GM12864 (cell line): Measurements from ENCODE around the gene RTN4R.

Experiments
- DNase-seq: peaks from one replicate; pipeline ENCODE4 v3.0.0-alpha.2; 2011; ENCODE audit warnings: low read depth
- H3K4me3 ChIP-seq: 2 replicates; pipeline ENCODE4 v1.5.1; 2011; ENCODE audit warnings: mild to moderate bottlenecking, low read depth, low read length, control low read depth
- CTCF ChIP-seq: IDR thresholded peaks from 2 replicates; pipeline ENCODE4 v1.5.1; 2011; ENCODE audit warnings: low read depth, mild to moderate bottlenecking, moderate library complexity, low read length, control low read depth, inconsistent platforms; ENCODE audit errors: missing control alignments

The RTN4R gene

GRCh38 chr22:20243537-20244249, 24.4 kb downstream of the RTN4R start:
- H3K4me3 ChIP-seq: no peak overlapping the region
- DNase-seq: no peak

GRCh38 chr22:20243176-20243536, 25.0 kb downstream of the RTN4R start:
- TF ChIP-seq CTCF: no peak
- H3K4me3 ChIP-seq: no peak overlapping the region

More at GRCh38 chr22:20243537-20244249, 24.4 kb downstream of the RTN4R start:
- TF ChIP-seq CTCF: no peak

GRCh38 chr22:20242393-20243175, 25.5 kb downstream of the RTN4R start:
- no peak for DNase-seq
- no peak for TF ChIP-seq CTCF
- H3K4me3 ChIP-seq: no peak overlapping the region

More at GRCh38 chr22:20243176-20243536, 25.0 kb downstream of the RTN4R start:
- no peak for DNase-seq

- no peak overlapping the region for H3K4me3 ChIP-seq
- no peak for DNase-seq
- TF ChIP-seq CTCF: no peak
Measured at GRCh38 chr22:20241579-20242392, 26.3 kb downstream of the RTN4R start.

GRCh38 chr22:20240900-20241299, 27.2 kb downstream of the RTN4R start:
- H3K4me3 ChIP-seq: no peak overlapping the region
- no peak for DNase-seq
- TF ChIP-seq CTCF: no peak

GRCh38 chr22:20240447-20240764, 27.7 kb downstream of the RTN4R start:
- no peak for DNase-seq

More at GRCh38 chr22:20240447-20240764, 27.7 kb downstream of the RTN4R start:
- no peak for TF ChIP-seq CTCF
- H3K4me3 ChIP-seq: no peak overlapping the region
